Activated T-cell treated with anti-CD3 and anti-CD28 coated beads, Interleukin-2, amount 50 U/mL, for 72 hours (primary cell): ENCODE results near the gene KCTD13. TPM values are rescaled to one million over a fixed set of nuclear protein-coding genes. Genes with fewer than 3 reads are reported as not detected.

ENCODE experiments used
- ATAC-seq, 2 donors: fragments of 150-1000 bp; cut with Tn5 transposase; replicated peaks in 1 of 2; 2 replicates each; pipeline ENCODE4 v1.10.0; 2021; ENCODE audit warnings: moderate library complexity in 2 of 2, mild to moderate bottlenecking in 1 of 2
- DNase-seq, 2 donors: peaks; one replicate each; pipeline ENCODE4 v3.0.0; 2021 to 2022; ENCODE audit warnings: mixed read lengths in 1 of 2
- H3K27ac Mint-ChIP-seq: one replicate; pipeline ENCODE4 v1.8.0; 2022; ENCODE audit warnings: mild to moderate bottlenecking, moderate library complexity, mixed read lengths
- H3K27me3 Mint-ChIP-seq: one replicate; pipeline ENCODE4 v1.8.0; 2022; ENCODE audit warnings: low read depth, mixed read lengths
- H3K36me3 Mint-ChIP-seq, 2 donors: one replicate each; pipeline ENCODE4 v1.8.0; 2022; ENCODE audit warnings: mixed read lengths in 2 of 2, mild to moderate bottlenecking in 1 of 2; ENCODE audit not compliant: insufficient read depth in 2 of 2
- H3K4me1 Mint-ChIP-seq: one replicate; pipeline ENCODE4 v1.8.0; 2022; ENCODE audit warnings: low read depth, mixed read lengths
- H3K4me3 Mint-ChIP-seq, 2 donors: one replicate each; pipeline ENCODE4 v1.8.0; 2022; ENCODE audit warnings: mild to moderate bottlenecking in 2 of 2, mixed read lengths in 2 of 2, moderate library complexity in 2 of 2
- H3K9me3 Mint-ChIP-seq, 2 donors: one replicate each; pipeline ENCODE4 v1.8.0; 2022; ENCODE audit warnings: mixed read lengths in 2 of 2
- total RNA-seq, 2 donors: library from RNA; stranded (reverse); gene quantifications; one replicate each; pipeline ENCODE4 v1.2.3, GENCODE V29; 2022

The KCTD13 gene
- total RNA-seq, 2 donors from 2014 or later, result 45.3 to 46.8 TPM

GRCh38 chr16:29927070-29927905 lies 1.3 kb upstream of the KCTD13 start:
- H3K4me1 Mint-ChIP-seq, result peaks cover 45% of the 10 kb centered on the region
- H3K27me3 Mint-ChIP-seq, result no peaks in the 10 kb centered on the region
- H3K36me3 Mint-ChIP-seq, result peaks cover 4 to 5% of the 10 kb centered on the region in 2 donors
- no peak for DNase-seq
- peak overlapping the region; percentile 96 to 99 for H3K4me3 Mint-ChIP-seq
- H3K9me3 Mint-ChIP-seq, result no peaks in the 10 kb centered on the region
- ATAC-seq, result no peak
- H3K27ac Mint-ChIP-seq, result no peak overlapping the region

- H3K4me1 Mint-ChIP-seq, result peaks cover 46% of the 10 kb centered on the region
Measured at GRCh38 chr16:29926711-29927052, 656 bp upstream of the KCTD13 start.

GRCh38 chr16:29925105-29925756 lies 795 bp downstream of the KCTD13 start:
- DNase-seq (no peak), ATAC-seq (no peak)
- Mint-ChIP-seq H3K4me1 (peaks cover 61% of the 10 kb centered on the region), H3K36me3 (peaks cover 7 to 14% of the 10 kb centered on the region in 2 donors), H3K27me3 (no peaks in the 10 kb centered on the region), H3K9me3 (no peaks in the 10 kb centered on the region), H3K4me3 (peak overlapping the region; percentile 96 to 99), H3K27ac (peak overlapping the region; percentile 82)

More at GRCh38 chr16:29926711-29927052, 656 bp upstream of the KCTD13 start:
- Mint-ChIP-seq H3K4me3 (peak overlapping the region; percentile 96 to 99), H3K9me3 (no peaks in the 10 kb centered on the region), H3K27me3 (no peaks in the 10 kb centered on the region), H3K36me3 (peaks cover 4 to 5% of the 10 kb centered on the region in 2 donors), H3K27ac (peak overlapping the region; percentile 99)
- DNase-seq (no peak), ATAC-seq (no peak)

- ATAC-seq (no peak), DNase-seq (no peak)
- Mint-ChIP-seq H3K4me1 (peaks cover 61% of the 10 kb centered on the region), H3K36me3 (peaks cover 7 to 16% of the 10 kb centered on the region in 2 donors), H3K4me3 (no peak overlapping the region), H3K27me3 (no peaks in the 10 kb centered on the region), H3K27ac (no peak overlapping the region), H3K9me3 (no peaks in the 10 kb centered on the region)
Measured at GRCh38 chr16:29922986-29923501, 3.0 kb downstream of the KCTD13 start.

GRCh38 chr16:29922326-29922725 lies 3.7 kb downstream of the KCTD13 start:
- Mint-ChIP-seq H3K27ac (no peak overlapping the region), H3K27me3 (no peaks in the 10 kb centered on the region), H3K4me1 (peaks cover 56% of the 10 kb centered on the region), H3K36me3 (peaks cover 7 to 18% of the 10 kb centered on the region in 2 donors), H3K4me3 (no peak overlapping the region), H3K9me3 (no peaks in the 10 kb centered on the region)
- ATAC-seq (no peak), DNase-seq (no peak)

GRCh38 chr16:29921034-29921385 lies 5.0 kb downstream of the KCTD13 start:
- H3K27me3 Mint-ChIP-seq, result no peaks in the 10 kb centered on the region
- no peak for ATAC-seq
- no peak overlapping the region for H3K4me3 Mint-ChIP-seq
- no peaks in the 10 kb centered on the region for H3K9me3 Mint-ChIP-seq
- H3K36me3 Mint-ChIP-seq, result peaks cover 7 to 21% of the 10 kb centered on the region in 2 donors
- peak overlapping the region; percentile 61 for H3K27ac Mint-ChIP-seq
- H3K4me1 Mint-ChIP-seq, result peaks cover 44% of the 10 kb centered on the region
- DNase-seq, result no peak

- ATAC-seq, result no peak
Measured at GRCh38 chr16:29920288-29921033, 5.6 kb downstream of the KCTD13 start.

GRCh38 chr16:29916979-29917378 lies 9.0 kb downstream of the KCTD13 start:
- no peak overlapping the region for H3K4me3 Mint-ChIP-seq
- ATAC-seq (no peak), DNase-seq (no peak)
- H3K4me1 Mint-ChIP-seq, result peaks cover 15% of the 10 kb centered on the region
- H3K27me3 Mint-ChIP-seq, result no peaks in the 10 kb centered on the region
- peaks cover 3 to 17% of the 10 kb centered on the region in 2 donors for H3K36me3 Mint-ChIP-seq
- no peak overlapping the region for H3K27ac Mint-ChIP-seq
- H3K9me3 Mint-ChIP-seq, result no peaks in the 10 kb centered on the region

More at GRCh38 chr16:29920288-29921033, 5.6 kb downstream of the KCTD13 start:
- Mint-ChIP-seq H3K27me3 (no peaks in the 10 kb centered on the region), H3K9me3 (no peaks in the 10 kb centered on the region), H3K4me1 (peaks cover 44% of the 10 kb centered on the region), H3K36me3 (peaks cover 6 to 22% of the 10 kb centered on the region in 2 donors), H3K27ac (peak overlapping the region; percentile 44), H3K4me3 (no peak overlapping the region)
- no peak for DNase-seq

- H3K27ac Mint-ChIP-seq, result peak overlapping the region; percentile 93
- peaks cover 3 to 11% of the 10 kb centered on the region in 2 donors for H3K36me3 Mint-ChIP-seq
- no peak for ATAC-seq
Measured at GRCh38 chr16:29915590-29916247, 10.3 kb downstream of the KCTD13 start.

GRCh38 chr16:29913514-29913913 lies 12.5 kb downstream of the KCTD13 start:
- H3K27me3 Mint-ChIP-seq, result no peaks in the 10 kb centered on the region
- H3K9me3 Mint-ChIP-seq, result no peaks in the 10 kb centered on the region
- H3K4me1 Mint-ChIP-seq, result no peaks in the 10 kb centered on the region
- no peak for DNase-seq
- H3K4me3 Mint-ChIP-seq, result no peak overlapping the region
- H3K27ac Mint-ChIP-seq, result no peak overlapping the region
- H3K36me3 Mint-ChIP-seq, result peaks cover 0 to 5% of the 10 kb centered on the region in 2 donors
- ATAC-seq, result no peak

More at GRCh38 chr16:29915590-29916247, 10.3 kb downstream of the KCTD13 start:
- DNase-seq, result no peak
- H3K4me1 Mint-ChIP-seq, result peaks cover 5% of the 10 kb centered on the region
- no peaks in the 10 kb centered on the region for H3K27me3 Mint-ChIP-seq
- no peaks in the 10 kb centered on the region for H3K9me3 Mint-ChIP-seq
- H3K4me3 Mint-ChIP-seq, result no peak overlapping the region

- Mint-ChIP-seq H3K4me3 (no peak overlapping the region), H3K9me3 (no peaks in the 10 kb centered on the region), H3K27ac (no peak overlapping the region), H3K27me3 (no peaks in the 10 kb centered on the region), H3K4me1 (no peaks in the 10 kb centered on the region), H3K36me3 (peaks cover 0 to 3% of the 10 kb centered on the region in 2 donors)
- ATAC-seq (no peak), DNase-seq (no peak)
Measured at GRCh38 chr16:29912087-29912486, 13.9 kb downstream of the KCTD13 start.

GRCh38 chr16:29911676-29912010 lies 14.4 kb downstream of the KCTD13 start:
- Mint-ChIP-seq H3K4me1 (no peaks in the 10 kb centered on the region), H3K36me3 (peaks cover 0 to 1% of the 10 kb centered on the region in 2 donors), H3K27me3 (no peaks in the 10 kb centered on the region), H3K4me3 (no peak overlapping the region), H3K9me3 (no peaks in the 10 kb centered on the region), H3K27ac (no peak overlapping the region)
- no peak for ATAC-seq
- no peak for DNase-seq
